Fibroblast of the conjunctiva (primary cell): ENCODE results near the gene UBQLN4.
A peak's percentile ranks its signal among the peaks of the same experiment; 100 is the strongest.

Source experiments
- DNase-seq: peaks from one replicate; pipeline ENCODE4 v3.0.0-alpha.2; 2010; ENCODE audit warnings: low read depth

UBQLN4 gene

GRCh38 chr1:156012051-156012817 lies 41.4 kb downstream of the UBQLN4 start:
- DNase-seq = no peak

DNA sequence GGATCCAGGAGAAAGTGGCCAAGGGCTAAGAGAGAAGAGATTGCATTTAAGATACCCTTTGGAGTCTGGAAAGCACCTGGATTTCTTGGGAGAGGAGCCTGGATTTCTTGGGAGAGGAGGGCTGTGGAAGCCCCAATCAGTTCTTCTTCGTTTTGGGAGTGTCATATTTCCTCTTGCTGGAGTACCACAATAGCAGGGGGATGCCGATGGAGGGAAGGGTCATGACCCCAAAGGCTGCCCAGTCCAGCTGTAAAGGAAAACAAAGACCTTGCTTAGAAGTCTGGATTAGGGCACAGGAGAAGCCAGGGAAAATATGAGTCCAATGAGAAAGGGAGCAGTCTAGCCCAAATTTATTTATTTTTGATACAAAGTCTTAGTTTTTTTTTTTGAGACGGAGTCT lies 44.2 kb downstream of the UBQLN4 start:
- no peak for DNase-seq

- DNase-seq = no peak
Observed at GRCh38 chr1:156006666-156007376, 46.8 kb downstream of the UBQLN4 start.

DNA sequence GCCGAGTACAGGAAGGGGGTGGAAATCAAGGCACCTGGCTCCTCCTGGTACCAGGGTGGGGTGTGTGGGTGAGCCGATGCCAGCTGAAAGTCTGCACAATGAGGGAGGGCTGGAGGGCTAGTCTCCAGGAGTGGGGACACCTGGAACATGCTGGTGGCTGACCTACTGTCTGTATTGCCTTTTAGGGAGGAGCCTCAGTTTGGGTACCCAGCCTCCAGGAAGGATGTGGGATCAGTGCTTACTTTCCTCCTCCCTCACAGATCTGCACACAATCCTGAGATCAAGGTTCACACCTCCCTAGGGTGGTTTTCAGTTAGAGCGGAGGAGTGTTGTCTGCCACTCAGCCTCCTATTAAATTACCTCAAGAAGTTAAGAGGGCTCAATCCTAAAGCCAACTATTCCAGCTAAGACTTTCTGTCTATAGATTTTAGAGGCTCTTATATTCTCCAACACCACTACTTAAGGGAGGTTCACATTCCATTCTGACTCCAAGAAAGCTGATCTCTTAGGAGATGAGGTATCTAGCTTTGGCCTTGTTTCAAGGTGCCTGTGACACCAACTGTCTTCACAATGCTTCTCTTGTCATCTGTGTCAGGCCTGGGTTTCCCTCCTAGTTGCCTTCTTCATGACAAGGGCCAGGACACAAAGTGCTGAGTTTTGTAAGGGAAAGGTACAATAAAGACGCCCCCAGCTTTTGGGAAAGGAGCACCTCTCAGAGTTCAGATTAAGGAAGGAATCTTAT lies 48.6 kb downstream of the UBQLN4 start:
- DNase-seq = no peak

- DNase-seq = no peak
Observed at GRCh38 chr1:156003923-156004188, 49.7 kb downstream of the UBQLN4 start.

- no peak for DNase-seq
Observed at GRCh38 chr1:156002188-156002911, 51.2 kb downstream of the UBQLN4 start.

GRCh38 chr1:156001662-156002171 lies 51.9 kb downstream of the UBQLN4 start:
- no peak for DNase-seq

DNA sequence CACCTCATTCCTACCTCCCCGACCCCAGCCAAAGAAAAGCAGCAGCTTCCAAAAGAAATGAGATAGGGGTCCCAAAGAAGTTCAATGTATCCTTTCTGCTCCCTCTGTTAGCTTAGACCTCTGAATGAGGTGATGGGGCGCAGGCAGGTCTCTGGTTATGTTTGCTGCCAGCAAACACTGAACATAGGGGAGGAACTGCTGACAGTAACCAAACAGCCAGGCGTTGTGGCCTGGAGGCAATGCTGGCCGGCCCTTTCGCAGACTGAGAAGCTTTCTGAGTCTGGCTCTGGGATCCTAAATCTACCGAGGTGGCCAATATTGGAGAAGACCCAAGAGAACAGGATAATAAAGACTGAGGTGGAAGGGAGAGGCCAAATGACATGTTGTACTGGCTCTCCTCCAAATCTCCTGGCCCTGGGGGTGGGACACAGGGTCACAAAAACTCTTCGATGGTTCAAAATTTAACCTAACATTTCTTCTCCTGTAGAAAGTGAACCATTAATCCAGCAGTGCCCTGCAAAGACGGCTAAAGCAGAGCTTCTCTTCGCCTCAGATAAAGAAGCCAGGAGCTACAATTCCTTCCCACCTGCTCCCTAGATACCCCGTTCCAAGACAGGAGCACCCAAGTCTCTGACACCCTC lies 52.5 kb downstream of the UBQLN4 start:
- DNase-seq = no peak

- DNase-seq = no peak
Observed at GRCh38 chr1:155999964-156000363, 53.6 kb downstream of the UBQLN4 start.

DNA sequence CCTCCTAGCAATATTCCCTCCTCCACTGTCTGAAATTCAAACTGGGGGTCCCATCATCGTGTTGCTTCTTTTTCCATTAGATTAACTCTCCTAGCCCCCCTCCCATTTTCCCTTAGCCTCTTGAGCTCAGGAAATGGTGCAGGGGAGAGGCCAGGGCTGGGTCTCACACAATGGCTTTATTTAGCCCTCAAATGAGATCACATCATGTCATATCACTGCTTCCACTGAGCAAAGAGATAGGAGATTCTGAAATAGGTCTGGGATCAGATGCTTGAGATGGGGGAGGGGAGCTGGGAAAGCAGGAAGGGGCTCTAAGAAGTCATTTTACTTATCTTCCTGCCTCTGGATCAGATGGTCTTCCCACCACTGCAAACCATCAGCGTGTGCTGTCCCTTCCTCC lies 57.4 kb downstream of the UBQLN4 start:
- DNase-seq = no peak

- DNase-seq = no peak
Observed at GRCh38 chr1:155993595-155993994, 60.0 kb downstream of the UBQLN4 start.

- no peak for DNase-seq
Observed at GRCh38 chr1:155990005-155990739, 63.4 kb downstream of the UBQLN4 start.

- DNase-seq = peak; percentile 58
Observed at GRCh38 chr1:155989242-155990004, 64.2 kb downstream of the UBQLN4 start.
